ENCODE results near the gene KCNMB2.
"Not testable (repeated sequence)": the region's sequence is repeated elsewhere in the genome, so short reads cannot be mapped to it uniquely, and the experiment has no call there.

The KCNMB2 gene

GRCh38 chr3:178546079-178546478, 9.8 kb downstream of the KCNMB2 start:
- Histone ChIP-seq H3K23ac (ENCODE audit: low read depth, low read length, poor library complexity) (no peak overlapping the region), H3K4me1 (ENCODE audit: control insufficient read depth in 2 of 2, insufficient read depth in 1 of 2, low read depth in 1 of 2, low read length in 2 of 2) (no peaks in the 10 kb centered on the region), H3K27ac (replicated peaks; ENCODE audit: low read length) (no peak overlapping the region), H3K18ac (ENCODE audit: low read length) (no peak overlapping the region), H3K27me3 (ENCODE audit: control insufficient read depth in 3 of 3, insufficient read depth in 3 of 3, low read depth in 1 of 3, low read length in 3 of 3) (peaks cover 0 to 6% (median 0%) of the 10 kb centered on the region in 3 experiments), H2BK15ac (ENCODE audit: low read length) (no peak overlapping the region), H4K8ac (ENCODE audit: low read depth, low read length) (no peak overlapping the region), H3K14ac (ENCODE audit: low read length) (no peak overlapping the region), H2BK12ac (ENCODE audit: low read length) (no peak overlapping the region), H3K4me2 (ENCODE audit: insufficient read depth, low read length, poor library complexity, severe bottlenecking) (no peak overlapping the region), H4K91ac (ENCODE audit: low read depth, low read length, poor library complexity) (no peak overlapping the region), H3K4me3 (ENCODE audit: low read length in 2 of 2) (no peak overlapping the region), H2BK120ac (ENCODE audit: low read depth, low read length) (no peak overlapping the region), H2AK5ac (ENCODE audit: low read depth, low read length) (no peak overlapping the region), H3K9ac (ENCODE audit: low read depth, low read length, poor library complexity) (no peak overlapping the region), H3K9me3 (replicated peaks in 1 of 2; ENCODE audit: control insufficient read depth in 2 of 2, insufficient read depth in 1 of 2, low read depth in 1 of 2, low read length in 2 of 2) (no peaks in the 10 kb centered on the region), H2AFZ (ENCODE audit: low read length) (no peak overlapping the region), H2BK5ac (ENCODE audit: low read length) (no peak overlapping the region), H3K36me3 (replicated peaks in 1 of 2; ENCODE audit: control insufficient read depth in 2 of 2, insufficient read depth in 2 of 2, low read length in 2 of 2) (no peaks in the 10 kb centered on the region), H3K79me1 (ENCODE audit: low read depth, low read length) (no peaks in the 10 kb centered on the region), H3K4ac (ENCODE audit: low read length) (no peak overlapping the region)
- no CpG with 5 or more reads among the region's 1 CpG for WGBS, 2 donors (ENCODE audit: extremely low coverage in 2 of 2, insufficient read length in 2 of 2, insufficient replicate concordance in 1 of 2)
- no peak for DNase-seq (ENCODE audit: low spot score)

- H3K4ac ChIP-seq (ENCODE audit: low read length); H2BK120ac ChIP-seq (ENCODE audit: low read depth, low read length); H3K18ac ChIP-seq (ENCODE audit: low read length); H2BK5ac ChIP-seq (ENCODE audit: low read length); H3K79me1 ChIP-seq (ENCODE audit: low read depth, low read length); DNase-seq (ENCODE audit: low spot score); H4K8ac ChIP-seq (ENCODE audit: low read depth, low read length); H2AK5ac ChIP-seq (ENCODE audit: low read depth, low read length); H2BK15ac ChIP-seq (ENCODE audit: low read length); H3K14ac ChIP-seq (ENCODE audit: low read length); H3K36me3 ChIP-seq (replicated peaks in 1 of 2; ENCODE audit: control insufficient read depth in 2 of 2, insufficient read depth in 2 of 2, low read length in 2 of 2); H2AFZ ChIP-seq (ENCODE audit: low read length); H3K27ac ChIP-seq (replicated peaks; ENCODE audit: low read length); H4K91ac ChIP-seq (ENCODE audit: low read depth, low read length, poor library complexity); H3K27me3 ChIP-seq (ENCODE audit: control insufficient read depth in 3 of 3, insufficient read depth in 3 of 3, low read depth in 1 of 3, low read length in 3 of 3); H3K9me3 ChIP-seq (replicated peaks in 1 of 2; ENCODE audit: control insufficient read depth in 2 of 2, insufficient read depth in 1 of 2, low read depth in 1 of 2, low read length in 2 of 2); H3K4me2 ChIP-seq (ENCODE audit: insufficient read depth, low read length, poor library complexity, severe bottlenecking); H3K4me3 ChIP-seq (ENCODE audit: low read length in 2 of 2); H3K4me1 ChIP-seq (ENCODE audit: control insufficient read depth in 2 of 2, insufficient read depth in 1 of 2, low read depth in 1 of 2, low read length in 2 of 2); H3K23ac ChIP-seq (ENCODE audit: low read depth, low read length, poor library complexity); H3K9ac ChIP-seq (ENCODE audit: low read depth, low read length, poor library complexity); H2BK12ac ChIP-seq (ENCODE audit: low read length): not testable (repeated sequence)
- WGBS, 2 donors (ENCODE audit: extremely low coverage in 2 of 2, insufficient read length in 2 of 2, insufficient replicate concordance in 1 of 2), result no CpG with 5 or more reads among the region's 3 CpGs
These were observed 13.2 kb downstream of the KCNMB2 start for GRCh38 chr3:178549426-178549825.

GRCh38 chr3:178551916-178552321, 15.7 kb downstream of the KCNMB2 start:
- Histone ChIP-seq H2AK5ac (ENCODE audit: low read depth, low read length) (no peak overlapping the region), H3K4ac (ENCODE audit: low read length) (no peak overlapping the region), H3K18ac (ENCODE audit: low read length) (no peak overlapping the region), H3K23ac (ENCODE audit: low read depth, low read length, poor library complexity) (no peak overlapping the region), H2BK15ac (ENCODE audit: low read length) (no peak overlapping the region), H3K9me3 (replicated peaks in 1 of 2; ENCODE audit: control insufficient read depth in 2 of 2, insufficient read depth in 1 of 2, low read depth in 1 of 2, low read length in 2 of 2) (no peaks in the 10 kb centered on the region), H3K4me3 (ENCODE audit: low read length in 2 of 2) (no peak overlapping the region), H4K91ac (ENCODE audit: low read depth, low read length, poor library complexity) (no peak overlapping the region), H3K36me3 (replicated peaks in 1 of 2; ENCODE audit: control insufficient read depth in 2 of 2, insufficient read depth in 2 of 2, low read length in 2 of 2) (no peaks in the 10 kb centered on the region), H3K27me3 (ENCODE audit: control insufficient read depth in 3 of 3, insufficient read depth in 3 of 3, low read depth in 1 of 3, low read length in 3 of 3) (no peaks in the 10 kb centered on the region), H3K27ac (replicated peaks; ENCODE audit: low read length) (no peak overlapping the region), H3K9ac (ENCODE audit: low read depth, low read length, poor library complexity) (no peak overlapping the region), H3K14ac (ENCODE audit: low read length) (no peak overlapping the region), H2AFZ (ENCODE audit: low read length) (no peak overlapping the region), H2BK120ac (ENCODE audit: low read depth, low read length) (no peak overlapping the region), H2BK5ac (ENCODE audit: low read length) (no peak overlapping the region), H4K8ac (ENCODE audit: low read depth, low read length) (no peak overlapping the region), H3K4me1 (ENCODE audit: control insufficient read depth in 2 of 2, insufficient read depth in 1 of 2, low read depth in 1 of 2, low read length in 2 of 2) (no peaks in the 10 kb centered on the region), H3K4me2 (ENCODE audit: insufficient read depth, low read length, poor library complexity, severe bottlenecking) (no peak overlapping the region), H2BK12ac (ENCODE audit: low read length) (no peak overlapping the region), H3K79me1 (ENCODE audit: low read depth, low read length) (no peaks in the 10 kb centered on the region)
- no peak for DNase-seq (ENCODE audit: low spot score)
- WGBS, 2 donors (ENCODE audit: extremely low coverage in 2 of 2, insufficient read length in 2 of 2, insufficient replicate concordance in 1 of 2), result no CpG with 5 or more reads among the region's 7 CpGs

- no peak overlapping the region for H3K27ac ChIP-seq (replicated peaks; ENCODE audit: low read length)
- peaks cover 0 to 3% of the 10 kb centered on the region in 2 donors for H3K4me1 ChIP-seq (ENCODE audit: control insufficient read depth in 2 of 2, insufficient read depth in 1 of 2, low read depth in 1 of 2, low read length in 2 of 2)
- no peak overlapping the region for H3K9ac ChIP-seq (ENCODE audit: low read depth, low read length, poor library complexity)
- no peaks in the 10 kb centered on the region for H3K79me1 ChIP-seq (ENCODE audit: low read depth, low read length)
- no peak overlapping the region for H2BK120ac ChIP-seq (ENCODE audit: low read depth, low read length)
- no peak overlapping the region for H2BK5ac ChIP-seq (ENCODE audit: low read length)
- H3K27me3 ChIP-seq (ENCODE audit: control insufficient read depth in 3 of 3, insufficient read depth in 3 of 3, low read depth in 1 of 3, low read length in 3 of 3), result no peaks in the 10 kb centered on the region
- no peak overlapping the region for H2AFZ ChIP-seq (ENCODE audit: low read length)
- no peak overlapping the region for H4K8ac ChIP-seq (ENCODE audit: low read depth, low read length)
- WGBS, 2 donors (ENCODE audit: extremely low coverage in 2 of 2, insufficient read length in 2 of 2, insufficient replicate concordance in 1 of 2), result no CpG with 5 or more reads among the region's 8 CpGs
- no peaks in the 10 kb centered on the region for H3K9me3 ChIP-seq (replicated peaks in 1 of 2; ENCODE audit: control insufficient read depth in 2 of 2, insufficient read depth in 1 of 2, low read depth in 1 of 2, low read length in 2 of 2)
- no peak overlapping the region for H2AK5ac ChIP-seq (ENCODE audit: low read depth, low read length)
- H3K23ac ChIP-seq (ENCODE audit: low read depth, low read length, poor library complexity), result no peak overlapping the region
- no peak overlapping the region for H3K4me2 ChIP-seq (ENCODE audit: insufficient read depth, low read length, poor library complexity, severe bottlenecking)
- no peaks in the 10 kb centered on the region for H3K36me3 ChIP-seq (replicated peaks in 1 of 2; ENCODE audit: control insufficient read depth in 2 of 2, insufficient read depth in 2 of 2, low read length in 2 of 2)
- no peak overlapping the region for H2BK12ac ChIP-seq (ENCODE audit: low read length)
- no peak for DNase-seq (ENCODE audit: low spot score)
- no peak overlapping the region for H3K14ac ChIP-seq (ENCODE audit: low read length)
- no peak overlapping the region for H4K91ac ChIP-seq (ENCODE audit: low read depth, low read length, poor library complexity)
- no peak overlapping the region for H3K4me3 ChIP-seq (ENCODE audit: low read length in 2 of 2)
- H2BK15ac ChIP-seq (ENCODE audit: low read length), result no peak overlapping the region
- no peak overlapping the region for H3K18ac ChIP-seq (ENCODE audit: low read length)
- no peak overlapping the region for H3K4ac ChIP-seq (ENCODE audit: low read length)
These were observed 22.4 kb downstream of the KCNMB2 start for GRCh38 chr3:178558637-178559036.

All from neuronal stem cell (in vitro differentiated cells).